Stimulated activated CD8-positive, alpha-beta memory T cell treated with anti-CD3 and anti-CD28 coated beads, Interleukin-7, amount 100 ng/mL, for 1 hour (primary cell): Measurements from ENCODE around the gene EMSY.
"Not testable (repeated sequence)": the region's sequence is repeated elsewhere in the genome, so short reads cannot be mapped to it uniquely, and the experiment has no call there.

Experiments
- DNase-seq, 2 donors: peaks; one replicate each; pipeline ENCODE4 v3.0.0-alpha.2; 2020; ENCODE audit warnings: low read depth in 2 of 2

The EMSY gene, protein sequence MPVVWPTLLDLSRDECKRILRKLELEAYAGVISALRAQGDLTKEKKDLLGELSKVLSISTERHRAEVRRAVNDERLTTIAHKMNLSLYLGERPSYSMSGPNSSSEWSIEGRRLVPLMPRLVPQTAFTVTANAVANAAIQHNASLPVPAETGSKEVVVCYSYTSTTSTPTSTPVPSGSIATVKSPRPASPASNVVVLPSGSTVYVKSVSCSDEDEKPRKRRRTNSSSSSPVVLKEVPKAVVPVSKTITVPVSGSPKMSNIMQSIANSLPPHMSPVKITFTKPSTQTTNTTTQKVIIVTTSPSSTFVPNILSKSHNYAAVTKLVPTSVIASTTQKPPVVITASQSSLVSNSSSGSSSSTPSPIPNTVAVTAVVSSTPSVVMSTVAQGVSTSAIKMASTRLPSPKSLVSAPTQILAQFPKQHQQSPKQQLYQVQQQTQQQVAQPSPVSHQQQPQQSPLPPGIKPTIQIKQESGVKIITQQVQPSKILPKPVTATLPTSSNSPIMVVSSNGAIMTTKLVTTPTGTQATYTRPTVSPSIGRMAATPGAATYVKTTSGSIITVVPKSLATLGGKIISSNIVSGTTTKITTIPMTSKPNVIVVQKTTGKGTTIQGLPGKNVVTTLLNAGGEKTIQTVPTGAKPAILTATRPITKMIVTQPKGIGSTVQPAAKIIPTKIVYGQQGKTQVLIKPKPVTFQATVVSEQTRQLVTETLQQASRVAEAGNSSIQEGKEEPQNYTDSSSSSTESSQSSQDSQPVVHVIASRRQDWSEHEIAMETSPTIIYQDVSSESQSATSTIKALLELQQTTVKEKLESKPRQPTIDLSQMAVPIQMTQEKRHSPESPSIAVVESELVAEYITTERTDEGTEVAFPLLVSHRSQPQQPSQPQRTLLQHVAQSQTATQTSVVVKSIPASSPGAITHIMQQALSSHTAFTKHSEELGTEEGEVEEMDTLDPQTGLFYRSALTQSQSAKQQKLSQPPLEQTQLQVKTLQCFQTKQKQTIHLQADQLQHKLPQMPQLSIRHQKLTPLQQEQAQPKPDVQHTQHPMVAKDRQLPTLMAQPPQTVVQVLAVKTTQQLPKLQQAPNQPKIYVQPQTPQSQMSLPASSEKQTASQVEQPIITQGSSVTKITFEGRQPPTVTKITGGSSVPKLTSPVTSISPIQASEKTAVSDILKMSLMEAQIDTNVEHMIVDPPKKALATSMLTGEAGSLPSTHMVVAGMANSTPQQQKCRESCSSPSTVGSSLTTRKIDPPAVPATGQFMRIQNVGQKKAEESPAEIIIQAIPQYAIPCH (N-terminal part only)

GRCh38 chr11:76444384-76445120 lies at the start of gene EMSY:
Gene EMSY (plus strand): TSS chr11:76445018. CDS start chr11:76446939, 1,921 bp downstream.
- peak; percentile 74 to 79 for DNase-seq

GRCh38 chr11:76395296-76395695 lies 49.5 kb upstream of the EMSY start:
- no peak for DNase-seq

DNA sequence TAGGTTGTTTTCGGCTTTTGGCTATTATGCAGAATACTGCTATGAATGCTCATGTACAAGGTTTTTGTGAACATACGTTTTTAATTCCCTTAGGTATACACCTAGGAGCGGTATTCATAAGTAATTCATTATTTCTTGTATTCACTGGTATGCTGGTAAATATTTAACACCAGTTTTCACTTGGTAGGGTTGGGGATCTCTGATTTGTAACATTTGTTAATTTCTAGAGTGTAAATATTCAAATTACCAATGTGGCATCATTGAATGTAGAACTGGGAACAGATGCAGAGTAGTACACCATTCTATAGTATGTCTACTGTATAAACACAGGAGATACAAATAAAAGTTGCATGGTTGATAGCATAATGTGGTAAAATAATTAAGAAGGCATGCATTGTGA lies 47.4 kb upstream of the EMSY start:
- no peak for DNase-seq

DNA sequence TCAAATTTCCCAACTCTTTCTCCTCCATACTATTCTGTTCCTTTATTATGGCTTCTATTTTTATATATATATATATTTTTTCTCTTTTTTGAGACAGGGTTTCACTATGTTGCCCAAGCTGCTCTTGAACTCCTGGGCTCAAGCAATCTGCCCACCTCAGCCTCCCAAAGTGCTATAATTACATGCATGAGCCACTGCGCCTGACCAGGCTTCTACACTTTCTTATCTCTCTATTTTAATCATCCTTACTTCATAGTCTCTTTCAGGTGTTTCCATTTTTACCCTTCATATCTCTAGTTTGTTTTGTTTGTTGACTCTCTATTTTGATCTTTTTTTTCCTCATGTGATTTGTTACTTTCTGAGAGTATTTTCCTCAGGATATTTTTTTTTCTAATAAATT lies 43.9 kb upstream of the EMSY start:
- no peak for DNase-seq

- DNase-seq: not testable (repeated sequence)
Observed at GRCh38 chr11:76401484-76401883, 43.3 kb upstream of the EMSY start.

DNA sequence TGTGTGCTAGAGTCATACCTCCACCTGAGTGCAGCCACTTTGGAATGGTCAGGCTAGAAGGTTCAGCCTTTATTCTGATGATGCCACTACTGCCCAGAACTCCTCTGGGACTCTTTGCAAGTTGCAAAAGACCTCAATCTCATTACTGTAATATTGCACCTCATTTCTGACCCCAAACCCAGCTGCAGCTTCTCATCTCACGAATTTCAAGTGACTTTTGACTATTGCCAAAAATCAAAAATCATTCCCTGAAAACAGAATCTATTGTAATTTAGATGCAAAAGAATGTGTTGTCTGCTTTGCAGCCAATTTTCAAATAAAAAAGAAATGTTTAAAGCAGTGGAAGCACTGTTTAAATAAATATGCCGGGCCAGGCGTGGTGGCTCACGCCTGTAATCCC lies 38.5 kb upstream of the EMSY start:
- DNase-seq: no peak

GRCh38 chr11:76408171-76408965 lies 36.5 kb upstream of the EMSY start:
- no peak for DNase-seq

DNA sequence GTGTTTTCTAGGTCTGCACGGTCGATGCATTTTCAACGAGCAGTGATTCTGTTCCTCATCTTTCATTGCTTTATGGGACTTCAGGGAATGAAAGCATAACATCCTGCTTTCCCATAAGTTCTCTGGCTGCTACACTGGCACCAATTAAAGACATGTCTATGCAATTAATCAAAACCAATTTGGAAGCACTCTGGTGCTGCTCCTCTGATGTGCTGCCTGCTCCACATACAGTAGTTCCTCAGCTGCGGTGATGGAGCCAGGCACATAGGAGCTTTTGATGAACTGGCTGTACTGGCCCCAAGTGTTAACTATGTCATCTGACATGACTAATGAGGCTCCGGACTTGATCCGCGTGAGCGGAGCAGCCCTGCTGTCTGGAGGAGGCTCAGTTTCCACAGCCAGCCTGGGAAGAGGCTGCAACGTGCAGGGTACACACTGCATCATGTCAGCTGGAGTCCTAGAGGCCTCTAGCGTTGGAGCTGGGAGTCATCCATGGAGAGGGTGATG lies 33.9 kb upstream of the EMSY start:
- DNase-seq: no peak

DNA sequence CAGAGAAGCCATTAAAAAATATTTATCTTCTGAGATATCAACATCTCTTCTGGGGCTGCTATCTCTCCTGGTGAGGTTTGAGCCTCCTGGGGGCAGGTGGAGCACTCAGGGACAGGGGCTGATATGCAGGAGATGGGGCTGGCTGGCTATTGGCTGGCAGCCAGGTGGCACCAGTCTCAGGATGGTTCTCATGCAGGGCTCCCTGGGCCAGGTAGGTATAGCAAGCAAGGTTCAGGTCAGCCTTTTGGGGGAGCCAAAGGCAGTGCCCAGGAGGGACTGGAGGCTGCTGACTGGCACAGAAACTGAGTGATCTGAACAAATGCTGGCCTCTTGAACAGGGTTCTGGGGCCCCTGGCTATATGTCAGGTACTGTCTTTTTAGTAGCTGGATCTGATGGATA lies 29.7 kb upstream of the EMSY start:
- no peak for DNase-seq

DNA sequence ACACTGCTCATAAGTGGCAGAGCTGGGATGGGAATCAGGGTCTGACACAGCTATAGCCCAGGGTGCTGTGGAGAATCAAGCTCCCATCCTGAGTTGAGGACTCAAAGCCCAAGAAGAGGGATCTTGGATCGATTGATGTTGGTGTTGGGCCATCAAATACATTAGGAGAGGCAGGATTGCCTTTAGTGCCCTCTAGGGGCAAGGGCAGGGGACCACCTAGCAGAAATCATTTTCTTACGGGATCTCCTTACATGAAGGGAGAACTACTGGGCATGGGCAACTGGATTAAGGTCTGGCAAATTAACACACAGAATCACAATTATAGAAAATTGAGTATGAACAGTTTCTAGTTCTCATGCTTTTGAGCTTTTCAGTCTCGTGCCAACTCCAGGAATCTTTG lies 24.9 kb upstream of the EMSY start:
- no peak for DNase-seq

DNA sequence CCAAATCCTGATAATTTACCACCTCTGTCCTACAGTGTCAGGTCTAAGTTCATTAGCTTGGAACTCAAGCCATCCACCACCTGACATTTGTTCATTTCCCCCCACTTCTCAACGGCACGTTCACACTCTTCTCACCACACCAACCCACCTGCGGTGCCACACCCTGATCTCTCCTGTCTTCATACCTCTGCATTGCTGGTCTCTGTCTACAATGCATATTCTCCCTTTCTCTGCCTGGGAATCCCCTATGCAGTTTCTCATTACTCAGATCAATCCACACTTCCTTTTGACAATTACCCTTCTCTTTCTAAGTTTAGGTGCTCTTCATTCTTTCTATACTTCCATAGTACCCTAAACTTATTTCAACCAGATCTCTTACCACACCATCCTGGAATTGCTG lies 20.4 kb upstream of the EMSY start:
- no peak for DNase-seq

GRCh38 chr11:76424891-76425290 lies 19.9 kb upstream of the EMSY start:
- DNase-seq: no peak

GRCh38 chr11:76426660-76427059 lies 18.2 kb upstream of the EMSY start:
- DNase-seq: no peak

DNA sequence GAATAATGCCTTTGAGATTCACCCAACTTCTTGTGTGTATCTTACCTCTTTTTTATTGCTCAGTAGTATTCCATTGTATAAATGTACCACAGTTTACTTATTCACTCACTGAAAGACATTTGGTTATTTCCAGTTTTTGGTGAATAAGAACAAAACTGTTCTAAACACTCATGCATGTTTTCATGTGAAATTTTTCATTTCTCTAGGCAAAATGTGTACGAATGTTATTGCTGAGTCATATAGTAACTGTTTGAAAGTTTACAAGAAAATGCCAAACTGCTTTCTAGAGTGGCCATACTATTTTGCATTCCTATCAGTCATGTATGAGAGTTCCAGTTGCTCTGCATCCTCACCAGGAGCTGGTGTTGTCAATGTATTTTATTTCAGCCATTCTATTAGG lies 8.8 kb upstream of the EMSY start:
- DNase-seq: no peak

- no peak for DNase-seq
Observed at GRCh38 chr11:76443268-76443980, 1.4 kb upstream of the EMSY start.

GRCh38 chr11:76444065-76444383 lies 794 bp upstream of the EMSY start:
- no peak for DNase-seq

GRCh38 chr11:76445121-76446084 lies 585 bp downstream of the EMSY start:
- peak; percentile 2 to 13 for DNase-seq

DNA sequence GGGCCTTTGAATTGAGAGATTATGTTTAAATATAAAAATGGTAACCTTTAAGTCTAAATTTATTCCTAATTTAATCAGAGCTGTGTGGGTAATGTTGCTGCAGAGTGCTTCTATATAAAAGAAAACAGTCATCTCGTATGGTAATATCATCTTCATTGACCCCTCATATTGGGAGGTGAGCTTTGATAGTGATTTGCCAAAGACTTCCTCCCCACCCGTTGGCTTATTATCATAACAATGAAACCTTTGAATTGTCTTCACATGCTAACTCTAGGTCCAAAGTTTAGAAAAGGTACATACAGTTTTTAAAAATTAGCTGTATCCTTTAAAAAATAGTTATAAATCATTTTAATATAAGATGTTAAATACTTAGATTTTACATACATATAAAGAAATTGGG lies 3.7 kb downstream of the EMSY start:
- no peak for DNase-seq

DNA sequence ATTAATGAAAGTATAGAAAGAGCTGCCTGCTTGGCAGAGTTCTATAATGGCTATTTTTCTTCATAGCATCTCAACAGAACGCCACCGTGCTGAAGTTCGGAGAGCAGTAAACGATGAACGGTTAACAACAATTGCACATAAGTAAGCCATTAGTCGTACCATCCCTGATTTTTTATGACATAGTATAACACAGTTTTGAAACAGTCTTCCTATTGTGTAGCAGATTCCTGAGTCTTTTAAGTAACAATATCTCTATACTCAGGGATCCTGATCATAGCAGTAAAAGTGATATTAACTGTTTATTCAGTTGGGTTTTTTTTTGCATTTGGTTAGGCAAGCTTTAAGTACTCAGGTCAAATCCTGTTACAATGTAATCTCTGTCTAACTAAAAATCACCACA lies 8.4 kb downstream of the EMSY start:
- DNase-seq: no peak
